ENCODE measurements around the gene COG1.
A peak's percentile ranks its signal among the peaks of the same experiment; 100 is the strongest.

The COG1 gene

GRCh38 chr17:73172252-73172651 is 20.6 kb upstream of the COG1 start:
- no peak for DNase-seq

GRCh38 chr17:73174126-73174525 is 18.7 kb upstream of the COG1 start:
- no peak for DNase-seq

DNA sequence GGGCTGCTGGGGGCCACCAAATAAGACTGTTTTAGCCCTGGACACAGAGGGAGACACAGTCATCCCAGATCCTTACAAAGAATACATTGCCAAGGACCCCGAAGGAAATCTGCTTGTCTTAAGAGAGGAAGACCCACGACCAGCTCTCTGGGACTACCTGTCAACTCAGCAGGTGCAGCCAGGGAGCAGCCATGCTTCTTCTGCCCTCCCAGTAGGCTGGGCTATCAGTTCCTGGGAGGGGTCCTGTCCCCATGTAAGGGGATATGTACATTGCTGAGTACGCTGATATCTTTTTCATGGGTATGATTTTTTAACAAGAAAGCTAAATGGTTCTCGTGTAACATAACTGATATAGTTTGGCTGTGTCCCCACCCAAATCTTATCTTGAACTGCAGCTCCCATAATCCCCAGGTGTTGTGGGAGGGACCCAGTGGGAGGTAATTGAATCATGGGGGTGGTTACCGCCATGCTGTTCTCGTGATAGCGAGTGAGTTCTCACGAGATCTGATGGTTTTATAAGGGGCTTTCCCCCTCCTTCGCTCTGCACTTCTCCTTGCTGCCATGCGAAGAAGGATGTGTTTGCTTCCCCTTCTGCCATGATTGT is 16.8 kb upstream of the COG1 start:
- no peak for DNase-seq

- no peak for DNase-seq
These were observed 13.5 kb upstream of the COG1 start for GRCh38 chr17:73179387-73179786.

- DNase-seq = no peak
These were observed 13.0 kb upstream of the COG1 start for GRCh38 chr17:73179878-73180277.

GRCh38 chr17:73182616-73183310 is 10.1 kb upstream of the COG1 start:
- no peak for DNase-seq

DNA sequence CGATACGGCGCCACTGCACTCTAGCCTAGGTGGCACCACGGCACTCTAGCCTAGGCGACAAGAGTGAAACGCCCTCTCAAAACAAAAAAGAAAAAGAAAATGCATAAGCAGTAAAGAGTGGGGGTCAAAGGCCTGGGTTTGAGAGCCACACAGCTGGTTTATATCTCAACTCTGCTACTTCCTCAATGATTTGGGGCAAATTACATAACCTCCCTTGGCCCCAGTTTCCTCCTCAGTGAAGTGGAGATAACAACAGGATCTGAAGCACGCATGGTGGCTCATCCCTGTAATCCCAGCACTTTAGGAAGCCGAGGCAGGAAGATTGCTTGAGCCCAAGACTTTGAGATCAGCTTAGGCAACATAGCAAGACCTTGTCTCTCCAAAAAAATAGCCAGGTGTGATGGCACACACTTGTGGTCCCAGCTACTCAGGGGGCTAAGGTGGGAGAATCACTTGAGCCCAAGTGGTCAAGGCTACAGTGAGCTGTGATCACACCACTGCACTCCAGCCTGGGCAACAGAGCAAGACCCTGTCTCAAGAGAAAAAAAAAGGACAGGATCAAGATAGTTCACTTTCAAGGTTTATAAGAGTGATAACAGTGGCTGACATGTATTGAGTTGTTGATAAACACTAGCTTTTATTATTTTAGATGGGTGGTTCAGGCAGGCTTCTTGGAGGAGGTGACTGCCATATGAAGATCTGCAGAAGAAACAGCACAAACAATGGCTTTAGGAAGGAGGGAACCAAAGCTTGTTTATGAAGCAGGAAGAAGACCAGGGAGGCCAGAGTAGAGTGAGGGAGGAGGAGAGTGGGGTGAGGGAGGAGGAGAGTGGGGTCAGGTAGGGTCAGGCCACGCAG is 8.5 kb upstream of the COG1 start:
- DNase-seq = no peak

DNA sequence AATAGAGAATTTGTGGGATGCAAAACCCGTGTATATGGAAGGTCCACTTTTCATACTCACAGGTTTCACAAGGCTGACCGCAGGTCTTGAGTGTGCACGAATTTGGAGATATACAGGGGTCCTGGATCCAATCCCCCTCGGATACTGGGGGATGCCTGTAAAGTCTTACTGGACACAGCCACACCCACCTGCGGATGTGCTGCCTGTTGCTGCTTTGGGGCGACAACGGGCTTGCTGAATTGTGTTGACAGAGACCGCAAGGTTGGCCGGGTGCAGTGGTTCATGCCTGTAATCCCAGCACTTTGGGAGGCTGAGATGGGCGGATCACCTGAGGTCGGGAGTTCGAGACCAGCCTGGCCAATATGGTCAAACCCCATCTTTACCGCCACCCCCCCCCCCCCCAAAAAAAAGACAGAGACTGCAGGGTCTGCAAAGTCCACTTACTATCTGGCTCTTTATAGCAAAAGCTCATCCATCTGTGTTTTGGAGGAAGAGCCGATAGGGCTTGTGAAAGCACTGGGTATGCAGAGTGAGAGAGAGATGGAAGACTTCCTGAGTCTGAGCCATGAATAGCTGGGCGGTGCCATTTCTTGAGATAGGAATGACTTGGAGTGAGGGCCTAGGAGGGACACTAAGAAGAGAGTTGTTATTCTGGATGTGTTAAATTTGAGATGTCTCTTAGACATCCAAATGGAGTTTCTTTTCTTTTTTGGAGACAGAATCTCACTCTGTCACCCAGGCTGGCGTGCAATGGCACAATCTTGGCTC is 6.4 kb upstream of the COG1 start:
- no peak for DNase-seq

- no peak for DNase-seq
These were observed 5.6 kb upstream of the COG1 start for GRCh38 chr17:73187203-73187769.

DNA sequence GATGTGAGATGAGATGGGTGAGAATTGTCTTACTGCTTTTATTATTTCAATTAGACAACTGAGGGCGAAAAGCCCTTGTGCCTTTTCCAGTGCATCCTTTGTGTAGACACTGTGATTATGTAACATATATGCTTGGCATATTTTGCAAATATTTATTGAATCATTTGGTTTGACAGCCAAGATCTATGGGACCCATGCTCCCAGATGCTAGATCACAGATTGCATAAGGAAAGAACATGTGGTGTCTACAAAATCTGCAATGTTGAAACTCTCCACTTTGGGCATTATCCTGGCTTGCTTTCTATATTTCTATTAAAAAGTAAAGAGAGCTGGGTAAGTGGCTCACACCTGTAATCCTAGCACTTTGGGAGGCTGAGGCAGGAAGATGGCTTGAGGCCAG is 4.8 kb upstream of the COG1 start:
- no peak for DNase-seq

- no peak for DNase-seq
These were observed 3.3 kb upstream of the COG1 start for GRCh38 chr17:73189417-73190099.

GRCh38 chr17:73191443-73192205 is 1.2 kb upstream of the COG1 start:
- DNase-seq = peak; percentile 61

- DNase-seq = peak; percentile 50
These were observed 505 bp upstream of the COG1 start for GRCh38 chr17:73192206-73192893.

DNA sequence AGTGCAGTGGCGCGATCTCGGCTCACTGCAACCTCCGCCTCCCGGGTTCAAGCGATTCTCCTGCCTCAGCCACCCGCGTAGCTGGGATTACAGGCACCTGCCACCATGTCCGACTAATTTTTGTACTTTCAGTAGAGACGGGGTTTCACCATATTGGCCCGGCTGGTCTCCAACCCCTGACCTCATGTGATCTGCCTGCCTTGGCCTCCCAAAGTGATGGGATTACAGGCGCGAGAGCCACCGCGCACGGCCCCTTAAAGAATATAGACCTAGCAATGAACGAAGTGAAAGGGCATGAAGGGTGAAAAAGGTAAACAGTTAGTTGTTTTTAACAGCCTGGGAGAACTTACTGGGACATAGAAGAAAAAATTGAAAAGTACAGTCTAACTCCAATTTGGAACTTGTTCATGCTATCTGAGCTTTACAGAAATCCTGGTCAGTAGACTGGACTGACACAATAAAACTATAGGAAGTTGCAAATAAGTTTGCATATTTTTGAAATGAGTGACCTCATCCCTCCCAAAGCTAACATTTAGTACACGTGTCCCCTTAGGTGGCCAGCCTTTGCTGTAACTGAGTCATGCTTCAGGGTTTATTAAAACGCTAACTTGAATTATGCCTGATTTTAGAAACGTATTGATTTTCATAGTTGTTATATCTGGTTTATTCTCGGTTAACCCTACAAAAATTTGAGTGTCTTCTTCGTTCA is 1.8 kb downstream of the COG1 start:
- no peak for DNase-seq

GRCh38 chr17:73196500-73196899 is 3.6 kb downstream of the COG1 start:
- DNase-seq = no peak

- no peak for DNase-seq
These were observed 4.3 kb downstream of the COG1 start for GRCh38 chr17:73197161-73197560.

DNA sequence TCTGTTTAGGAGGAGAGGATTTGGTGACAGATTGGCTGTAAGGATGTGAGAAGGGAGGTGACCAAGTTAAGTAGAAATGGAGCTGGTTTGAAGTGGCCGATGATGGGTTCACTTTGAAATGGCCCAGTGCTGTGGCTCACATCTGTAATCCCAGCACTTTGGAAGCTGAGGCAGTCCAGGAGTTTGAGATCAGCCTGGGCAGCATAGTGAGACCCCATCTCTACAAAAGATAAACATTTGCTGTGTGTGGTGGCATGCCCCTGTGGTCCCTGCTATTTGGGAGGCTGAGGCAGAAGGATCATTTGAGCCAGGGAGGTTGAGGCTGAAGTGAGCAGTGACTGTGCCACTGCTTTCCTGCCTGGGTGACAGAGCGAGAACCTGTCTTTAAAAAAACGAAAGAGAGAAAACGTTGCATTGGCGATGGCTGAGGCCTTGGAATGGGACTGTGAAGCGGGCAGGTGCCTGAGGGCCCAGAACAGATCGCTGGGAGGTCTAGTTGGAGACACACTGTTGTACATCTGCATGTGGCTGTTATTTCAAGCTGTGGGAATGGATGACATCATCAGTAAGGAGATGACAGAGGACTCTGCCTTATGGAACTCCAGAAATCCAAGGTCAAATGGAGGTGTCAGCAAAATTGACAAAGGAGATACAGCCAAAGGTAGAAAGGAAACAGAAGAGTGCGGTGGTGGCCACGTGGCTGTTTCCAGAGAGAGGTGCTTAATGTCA is 5.5 kb downstream of the COG1 start:
- DNase-seq = no peak

- DNase-seq = no peak
These were observed 6.0 kb downstream of the COG1 start for GRCh38 chr17:73198930-73199260.

- no peak for DNase-seq
These were observed 7.0 kb downstream of the COG1 start for GRCh38 chr17:73199751-73200317.
